WTC11 (cell line): ENCODE results near the gene CPNE7.

ENCODE experiments used
- ATF2 ChIP-seq: sonication (generic); formaldehyde crosslinking; IDR thresholded peaks from 2 replicates; pipeline ENCODE4 v1.8.1; 2022; ENCODE audit warnings: low read depth, missing genetic modification reagents, borderline replicate concordance
- ATF3 ChIP-seq: sonication (generic); formaldehyde crosslinking; conservative IDR thresholded peaks from 2 replicates; pipeline ENCODE4 v1.8.1; 2022; ENCODE audit warnings: mild to moderate bottlenecking, missing genetic modification reagents
- ATF6 ChIP-seq: sonication (generic); formaldehyde crosslinking; IDR thresholded peaks from 2 replicates; pipeline ENCODE4 v1.8.1; 2023; ENCODE audit warnings: mild to moderate bottlenecking, missing genetic modification reagents
- CTCF ChIP-seq: fragments of 200-600 bp; IDR thresholded peaks from 2 replicates; pipeline ENCODE4 v1.8.0; 2022; ENCODE audit warnings: antibody characterized with exemption
- E2F4 ChIP-seq: sonication (generic); formaldehyde crosslinking; IDR thresholded peaks from 2 replicates; pipeline ENCODE4 v1.8.1; 2022; ENCODE audit warnings: low read depth, mild to moderate bottlenecking, moderate library complexity, missing genetic modification reagents, borderline replicate concordance
- ELF4 ChIP-seq: sonication (generic); formaldehyde crosslinking; IDR thresholded peaks from 2 replicates; pipeline ENCODE4 v1.8.1; 2022; ENCODE audit warnings: low read depth, mild to moderate bottlenecking, moderate library complexity, missing genetic modification reagents
- MAX ChIP-seq: sonication (generic); formaldehyde crosslinking; IDR thresholded peaks from 2 replicates; pipeline ENCODE4 v1.8.0; 2022; ENCODE audit warnings: mild to moderate bottlenecking, missing genetic modification reagents
- RELA ChIP-seq: sonication (generic); formaldehyde crosslinking; IDR thresholded peaks from 2 replicates; pipeline ENCODE4 v1.8.1; 2022; ENCODE audit warnings: missing genetic modification reagents, mild to moderate bottlenecking, borderline replicate concordance
- USF2 ChIP-seq: sonication (generic); formaldehyde crosslinking; IDR thresholded peaks from 2 replicates; pipeline ENCODE4 v1.8.1; 2023; ENCODE audit warnings: mild to moderate bottlenecking, missing genetic modification reagents, moderate library complexity
- ZNF121 ChIP-seq: sonication (generic); formaldehyde crosslinking; IDR thresholded peaks from 2 replicates; pipeline ENCODE4 v1.8.0; 2023; ENCODE audit warnings: missing genetic modification reagents
- ZNF138 ChIP-seq: sonication (generic); formaldehyde crosslinking; conservative IDR thresholded peaks from 2 replicates; pipeline ENCODE4 v1.8.1; 2022; ENCODE audit warnings: mild to moderate bottlenecking, moderate library complexity, missing genetic modification reagents
- ZNF396 ChIP-seq: fragments of 250-450 bp; sonication (Bioruptor Pico); IDR thresholded peaks from 2 replicates; pipeline ENCODE4 v1.8.0; 2021; ENCODE audit warnings: mild to moderate bottlenecking, moderate library complexity, borderline replicate concordance

- TF ChIP-seq CTCF (no peak), MAX (CRISPR knock-in tag) (no peak), RELA (CRISPR knock-in tag) (no peak), ZNF396 (no peak), ZNF121 (CRISPR knock-in tag) (no peak), E2F4 (CRISPR knock-in tag) (no peak), USF2 (CRISPR knock-in tag) (no peak), ZNF138 (CRISPR knock-in tag) (no peak), ELF4 (no peak), ATF6 (CRISPR knock-in tag) (no peak), ATF2 (CRISPR knock-in tag) (no peak), ATF3 (CRISPR knock-in tag) (no peak)
Measured at GRCh38 chr16:89637379-89637778, 61.8 kb downstream of the CPNE7 start.
